Stimulated activated CD8-positive, alpha-beta memory T cell treated with anti-CD3 and anti-CD28 coated beads, Interleukin-7, amount 100 ng/mL, for 4 hours (primary cell): ENCODE data around the gene CBX7.
A peak's percentile ranks its signal among the peaks of the same experiment; 100 is the strongest.

Experiments used
- DNase-seq, 2 donors: peaks; one replicate each; pipeline ENCODE4 v3.0.0-alpha.2; 2020; ENCODE audit warnings: low read depth in 2 of 2

CBX7 gene

DNA sequence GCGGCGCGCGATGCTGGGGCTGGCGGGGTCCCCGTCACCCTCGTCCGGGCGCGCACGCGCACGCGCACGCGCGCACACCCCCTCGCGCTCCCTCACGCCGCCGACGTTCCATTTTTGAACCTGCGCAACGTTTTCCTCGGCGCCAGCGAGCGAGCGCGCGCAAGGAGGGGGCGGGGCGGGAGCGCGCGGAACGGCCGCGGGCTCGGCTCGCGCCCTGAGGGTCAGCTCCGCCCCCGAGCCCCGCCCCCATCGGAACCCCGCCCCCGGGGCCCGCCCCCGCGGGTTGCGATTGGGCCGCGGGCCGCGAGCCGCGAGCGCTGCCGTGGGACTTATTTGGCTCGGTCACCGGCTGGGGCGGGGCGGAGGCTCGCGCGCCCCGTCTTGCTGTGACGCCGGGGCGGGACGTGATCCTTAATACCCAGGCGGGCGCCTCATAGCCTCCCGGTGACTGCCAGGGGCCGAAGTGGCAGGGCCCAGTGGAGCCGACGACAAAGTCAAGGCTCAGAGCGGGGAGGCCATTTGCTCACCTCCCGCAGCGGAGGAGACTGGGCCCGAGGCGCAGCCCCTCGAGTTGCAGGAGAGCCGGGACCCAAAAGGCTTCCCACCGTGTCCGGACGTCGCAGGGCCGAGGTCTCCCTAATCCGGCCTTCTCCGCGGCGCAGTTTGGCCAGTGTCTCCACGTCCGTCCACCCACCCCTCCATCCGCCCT, at the start of gene CBX7:
Gene CBX7, minus strand, starts transcription at position 170 of the 709 bp plus-strand sequence. CDS start 236 bp downstream, outside the sequence.
- DNase-seq = peak; percentile 72 to 92

DNA sequence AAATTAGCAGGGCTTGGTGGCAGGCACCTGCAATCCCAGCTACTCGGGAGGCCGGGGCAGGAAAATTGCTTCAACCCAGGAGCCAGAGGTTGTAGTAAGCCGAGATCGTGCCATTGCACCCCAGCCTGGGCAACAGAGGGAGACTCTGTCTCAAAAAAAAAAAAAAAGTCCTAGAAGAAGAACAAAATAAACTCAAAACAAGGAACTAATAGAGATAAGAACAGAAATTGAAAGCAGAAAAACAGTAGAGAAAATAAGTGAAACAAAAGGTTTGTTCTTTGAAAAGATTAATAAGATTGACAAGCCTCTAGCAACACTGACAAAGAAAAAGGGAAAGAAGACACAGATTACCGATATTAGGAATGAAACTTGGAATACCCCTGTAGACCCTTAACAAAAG, 45.1 kb upstream of the CBX7 start:
- no peak for DNase-seq

- no peak for DNase-seq
Observed at GRCh38 chr22:39194098-39194497, 41.6 kb upstream of the CBX7 start.

DNA sequence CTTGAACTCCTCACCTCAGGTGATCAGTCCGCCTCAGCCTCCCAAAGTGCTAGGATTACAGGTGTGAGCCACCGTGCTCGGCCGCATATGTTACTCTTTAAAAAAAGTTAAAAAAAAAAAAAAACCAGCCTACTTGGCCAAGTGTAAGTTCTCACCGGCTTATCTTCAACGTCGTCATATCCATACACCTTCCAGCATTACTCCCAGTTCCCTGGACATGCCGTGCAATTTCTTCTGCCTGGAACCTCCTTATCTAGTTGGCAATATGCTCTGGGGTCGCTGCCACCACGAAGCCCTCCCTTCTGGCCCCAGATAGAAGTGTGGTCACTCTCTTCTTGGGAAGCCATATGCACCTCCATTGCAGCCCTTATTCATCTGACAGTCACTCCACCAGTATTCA, 36.3 kb upstream of the CBX7 start:
- DNase-seq = no peak

GRCh38 chr22:39185601-39186012, 33.1 kb upstream of the CBX7 start:
- DNase-seq = no peak

DNA sequence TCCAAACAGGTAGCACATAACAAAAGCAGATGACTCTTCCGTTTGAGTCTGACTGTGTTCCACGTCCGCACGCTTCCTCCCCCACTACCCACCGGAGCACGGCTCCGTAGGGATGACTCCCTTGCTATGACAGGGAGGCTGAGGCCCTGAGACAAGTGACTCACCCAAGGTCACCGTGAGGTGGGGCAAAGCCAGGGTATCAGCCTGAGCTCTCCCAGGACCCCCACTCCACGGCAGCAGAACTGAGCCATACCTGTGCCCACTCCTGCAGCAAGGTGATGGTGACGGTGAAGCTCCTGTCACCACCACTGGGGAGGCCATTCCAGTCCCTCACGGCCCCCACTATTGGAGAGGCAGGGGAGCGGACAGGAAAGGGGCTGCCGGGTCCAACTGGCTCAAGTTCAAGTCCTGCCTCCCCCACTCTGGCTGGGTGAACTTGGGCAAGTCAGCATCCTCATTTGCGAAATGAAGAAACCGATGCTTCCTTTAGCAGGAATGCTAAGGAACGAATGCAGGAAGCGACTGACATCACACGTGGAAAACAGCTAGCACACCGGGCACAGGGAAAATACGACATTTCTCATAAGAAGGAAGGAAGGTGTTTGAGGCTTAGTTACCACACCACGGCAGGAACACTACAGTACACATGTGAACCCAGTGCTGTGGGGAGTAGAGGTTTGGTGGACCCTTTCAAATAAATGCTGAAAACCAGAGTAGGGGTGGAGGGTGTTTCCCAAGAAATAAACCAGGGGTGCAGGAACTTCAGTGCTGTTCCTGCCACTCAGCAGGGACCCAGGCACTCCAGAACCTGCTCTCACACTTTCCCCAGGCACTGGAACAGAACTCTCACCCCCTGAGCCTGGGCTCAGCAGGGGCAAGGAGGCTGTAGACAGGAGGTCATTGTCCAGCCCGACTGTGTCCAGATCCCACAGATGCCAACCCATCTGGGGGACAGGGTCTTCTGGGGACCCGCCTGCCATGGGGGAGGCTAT, 32.4 kb upstream of the CBX7 start:
- DNase-seq = no peak

DNA sequence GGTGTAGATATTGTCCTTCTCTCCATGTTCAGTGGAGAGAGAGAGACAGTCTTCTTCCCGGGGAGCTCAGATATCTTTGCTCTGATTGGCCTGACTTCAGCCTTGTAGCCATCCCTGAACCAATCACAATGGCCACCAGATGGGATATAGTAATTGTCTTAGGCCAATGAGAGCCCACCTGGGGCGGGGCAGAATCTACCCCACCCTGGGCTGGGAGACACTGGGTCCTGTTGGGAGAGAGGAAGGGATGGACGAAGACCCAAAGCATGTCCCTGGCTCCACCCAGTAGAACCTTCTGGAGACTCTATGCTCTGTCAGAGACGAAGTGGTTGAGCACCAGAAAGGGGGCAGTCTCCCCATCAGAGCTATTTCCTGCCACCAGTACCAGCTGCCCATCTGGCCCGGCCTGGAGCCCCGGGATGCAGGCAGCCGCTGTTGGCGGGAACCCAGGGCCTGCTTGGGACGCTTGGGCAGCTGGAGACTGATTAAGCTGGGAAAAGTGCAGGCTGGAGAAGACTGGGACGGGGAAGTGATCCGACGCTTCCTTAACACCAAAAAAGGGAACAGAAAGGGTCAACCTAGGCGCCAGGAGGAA, 31.6 kb upstream of the CBX7 start:
- no peak for DNase-seq

DNA sequence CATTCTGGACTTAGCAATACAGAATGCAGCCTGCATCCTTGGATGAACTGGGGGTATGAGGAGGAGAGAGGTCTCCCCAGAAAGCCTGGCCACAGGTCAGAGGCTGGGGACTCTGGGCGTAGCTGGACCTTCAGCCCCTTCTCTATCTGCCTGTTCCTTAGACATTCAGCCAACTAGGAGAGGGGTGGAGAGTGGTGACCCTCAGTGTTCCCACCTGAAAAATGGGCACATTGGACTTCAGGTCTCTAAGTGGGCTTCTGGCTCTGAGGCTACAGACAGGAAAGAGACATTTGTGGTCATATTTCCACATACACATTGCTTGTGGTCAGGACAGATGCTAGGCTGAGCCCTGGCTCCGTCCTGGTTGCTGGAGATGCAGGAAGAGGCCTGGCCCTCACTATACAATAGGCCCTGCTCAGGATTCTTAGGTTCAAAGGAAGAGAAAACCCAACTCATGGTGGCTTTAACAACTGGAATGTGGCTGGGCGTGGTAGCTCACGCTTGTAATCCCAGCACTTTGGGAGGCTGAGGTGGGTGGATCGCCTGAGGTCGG, 30.1 kb upstream of the CBX7 start:
- no peak for DNase-seq

GRCh38 chr22:39181778-39182177, 29.3 kb upstream of the CBX7 start:
- no peak for DNase-seq

- no peak for DNase-seq
Observed at GRCh38 chr22:39181356-39181755, 28.9 kb upstream of the CBX7 start.

GRCh38 chr22:39179841-39180335, 27.4 kb upstream of the CBX7 start:
- DNase-seq = no peak

GRCh38 chr22:39179401-39179827, 26.9 kb upstream of the CBX7 start:
- no peak for DNase-seq

DNA sequence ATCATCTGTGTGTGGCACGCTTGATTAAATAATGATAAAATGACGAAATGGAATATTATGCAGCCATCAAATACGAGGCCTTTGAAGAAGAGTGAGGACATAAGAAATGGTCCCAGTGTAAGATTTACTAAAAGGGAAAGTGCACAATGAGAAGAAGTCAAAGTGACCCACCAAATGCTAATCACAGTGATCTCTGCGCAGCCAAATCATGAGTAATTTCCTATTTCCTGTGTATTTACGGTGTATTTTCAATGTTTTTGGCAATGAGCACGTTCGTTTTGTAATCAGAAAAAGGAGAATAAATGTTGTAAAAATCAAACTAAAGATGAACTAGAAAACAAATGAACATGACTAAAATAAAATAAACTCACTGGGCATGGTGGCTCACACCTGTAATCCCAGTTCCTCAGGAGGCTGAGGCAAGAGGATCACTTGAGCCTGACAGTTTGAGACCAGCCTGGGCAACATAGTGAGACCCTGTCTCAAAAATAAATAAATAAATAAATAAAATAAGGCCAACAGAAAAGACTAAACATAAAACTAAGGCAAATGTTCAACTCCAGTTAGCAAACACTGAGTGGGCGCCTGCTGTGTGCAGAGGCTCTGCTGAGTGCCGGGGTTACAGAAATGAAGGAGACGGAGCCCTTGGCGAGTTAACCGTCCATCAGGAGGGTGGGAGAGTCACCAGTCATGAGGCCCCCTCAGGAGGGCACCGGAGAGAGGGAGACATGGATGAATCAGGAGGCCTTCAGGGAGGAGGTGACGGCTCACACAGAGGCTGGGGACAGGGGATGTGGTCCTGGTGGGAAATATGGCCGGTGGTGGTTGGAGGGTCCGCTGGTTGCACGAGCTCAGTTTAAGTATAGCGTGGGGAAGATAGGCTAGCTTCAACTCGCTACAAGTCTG, 26.0 kb upstream of the CBX7 start:
- no peak for DNase-seq

DNA sequence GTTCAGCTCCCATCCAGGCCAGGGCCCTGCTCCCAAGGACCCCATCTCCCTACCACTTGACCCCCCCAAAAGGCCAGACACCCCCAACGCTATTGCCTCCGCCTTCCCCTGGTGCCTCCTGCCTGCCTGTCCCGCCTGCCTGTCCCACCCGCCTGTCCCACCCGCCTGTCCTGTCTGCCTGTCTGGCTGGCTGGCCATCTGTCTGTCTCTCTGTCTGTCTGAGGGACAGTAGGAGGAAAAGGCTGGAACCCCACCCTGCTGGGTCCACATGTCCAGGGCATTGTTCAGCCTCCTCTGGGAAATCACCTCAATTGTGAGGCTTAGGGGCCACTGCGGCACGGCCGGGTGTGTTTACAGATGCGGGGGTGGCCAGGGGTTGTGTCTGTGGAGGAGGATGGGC, 25.3 kb upstream of the CBX7 start:
- DNase-seq = no peak

DNA sequence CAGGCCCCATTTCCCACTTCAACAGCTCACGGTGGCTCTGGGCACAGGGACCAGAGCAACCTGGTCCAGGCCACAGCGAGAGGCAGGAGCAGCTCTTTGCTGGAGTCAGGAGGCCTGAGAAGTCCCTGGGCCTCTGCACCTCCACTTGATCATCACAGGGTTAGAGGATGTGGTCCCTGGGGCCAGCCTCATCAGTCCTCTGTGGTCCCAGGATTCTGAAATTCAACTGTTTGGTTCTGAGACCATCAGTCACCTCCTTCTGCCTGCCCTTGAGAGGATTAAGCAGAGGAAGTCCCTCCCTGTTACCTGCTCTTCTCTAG, 24.9 kb upstream of the CBX7 start:
- no peak for DNase-seq

DNA sequence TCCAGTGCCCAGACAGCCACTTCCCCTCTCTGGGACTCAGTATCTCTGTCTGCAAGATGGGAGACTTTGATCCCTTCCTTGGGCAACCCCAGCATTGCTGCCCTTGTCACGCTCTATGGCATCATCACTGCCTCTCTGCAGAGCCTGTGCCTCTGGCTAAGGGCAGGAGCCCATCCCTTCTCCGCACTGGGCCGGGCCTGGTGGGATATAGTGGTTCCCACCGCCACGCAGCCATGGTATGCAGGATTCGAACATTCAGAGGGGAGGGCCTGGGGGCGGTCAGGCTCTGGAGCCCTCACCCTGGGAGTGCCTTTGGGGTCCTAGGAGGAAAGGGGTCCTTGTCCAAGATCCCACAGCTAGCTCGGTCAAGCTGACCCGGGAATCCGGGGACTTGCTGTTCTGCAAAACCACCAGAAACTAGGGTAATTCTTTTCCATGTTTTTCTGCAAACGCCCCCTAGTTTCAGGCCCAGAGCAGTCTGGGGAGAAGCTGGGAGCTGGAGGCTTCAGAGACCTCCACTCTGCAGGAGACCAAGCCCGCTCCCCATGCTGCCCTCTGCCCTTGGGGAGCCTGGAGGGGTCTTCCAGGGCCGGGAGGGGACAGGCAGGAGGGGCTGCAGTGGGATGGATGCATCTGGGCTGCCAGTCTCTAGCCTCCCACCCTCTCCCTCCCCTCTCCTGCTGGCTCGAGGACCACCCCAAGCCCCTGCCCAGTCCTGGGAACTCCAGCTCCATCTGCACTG, 24.4 kb upstream of the CBX7 start:
- no peak for DNase-seq

DNA sequence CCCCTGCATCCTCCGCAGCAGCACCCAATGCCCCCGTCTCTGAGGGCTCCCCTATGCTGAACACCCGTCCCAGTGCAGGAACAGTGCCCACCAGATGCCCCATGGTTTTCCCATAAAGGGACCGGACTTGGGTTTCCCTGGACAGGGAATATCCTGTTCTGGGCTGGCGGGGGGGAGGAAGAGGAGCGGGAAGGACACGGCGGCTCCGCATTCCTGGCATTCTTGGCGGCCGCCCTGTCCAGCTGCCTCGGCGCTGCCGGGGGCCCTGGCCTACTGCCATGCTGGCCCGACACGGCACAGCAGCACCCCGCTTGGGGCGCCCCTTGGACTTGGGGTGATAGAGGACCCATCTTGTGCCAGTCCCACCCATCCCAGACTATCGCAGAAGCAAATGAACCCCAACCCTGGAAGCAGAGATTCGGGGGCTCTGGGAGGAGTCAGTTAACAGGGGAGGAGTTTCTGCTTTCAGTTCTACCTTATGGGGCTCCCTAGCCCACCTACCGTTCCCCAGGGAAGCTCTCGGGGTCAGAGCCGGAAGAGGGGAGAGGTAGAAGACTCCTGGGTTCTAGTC, 23.7 kb upstream of the CBX7 start:
- no peak for DNase-seq

- no peak for DNase-seq
Observed at GRCh38 chr22:39175353-39176142, 23.1 kb upstream of the CBX7 start.
